ENCODE data around the gene AP3S1.

The AP3S1 gene

DNA sequence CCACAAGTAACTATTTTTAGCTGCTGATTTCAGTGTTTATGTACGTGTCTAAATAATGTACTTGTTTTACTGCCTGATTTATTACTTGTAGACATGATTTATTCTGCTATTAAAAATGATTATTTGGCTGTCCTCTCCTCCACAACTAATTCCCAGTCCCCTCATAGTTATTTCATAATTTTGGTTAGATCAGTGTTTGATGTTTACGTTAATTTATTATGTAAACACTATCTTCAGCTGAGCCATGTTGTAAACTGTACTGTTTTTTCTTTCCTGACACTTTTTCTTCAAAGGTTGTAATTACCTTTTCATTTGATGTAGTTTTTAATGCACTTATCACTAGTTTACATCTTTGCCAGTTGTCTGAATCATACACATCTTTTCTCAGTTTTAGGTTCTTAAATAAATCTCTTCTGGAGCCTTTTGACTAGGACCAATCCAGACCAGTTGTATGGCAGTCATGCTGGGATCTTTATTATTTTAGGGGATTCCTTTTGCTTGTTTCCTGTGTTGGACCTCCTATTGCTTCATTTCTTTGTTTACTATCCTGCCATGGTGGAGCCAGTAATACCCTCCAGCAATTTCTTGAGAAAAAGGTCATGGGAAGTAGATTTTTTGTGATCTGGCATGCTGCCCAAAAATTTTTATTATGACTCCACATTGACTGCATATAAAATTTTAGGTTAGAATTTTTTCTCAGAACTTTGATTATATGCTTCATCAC is 16.1 kb downstream of the AP3S1 start (continued):
- TF ChIP-seq ZFP3 (tag by site-specific recombination; IDR thresholded peaks at IDR 0.05; ENCODE audit: low read depth), result no peak
- TF ChIP-seq, protein P1, sequence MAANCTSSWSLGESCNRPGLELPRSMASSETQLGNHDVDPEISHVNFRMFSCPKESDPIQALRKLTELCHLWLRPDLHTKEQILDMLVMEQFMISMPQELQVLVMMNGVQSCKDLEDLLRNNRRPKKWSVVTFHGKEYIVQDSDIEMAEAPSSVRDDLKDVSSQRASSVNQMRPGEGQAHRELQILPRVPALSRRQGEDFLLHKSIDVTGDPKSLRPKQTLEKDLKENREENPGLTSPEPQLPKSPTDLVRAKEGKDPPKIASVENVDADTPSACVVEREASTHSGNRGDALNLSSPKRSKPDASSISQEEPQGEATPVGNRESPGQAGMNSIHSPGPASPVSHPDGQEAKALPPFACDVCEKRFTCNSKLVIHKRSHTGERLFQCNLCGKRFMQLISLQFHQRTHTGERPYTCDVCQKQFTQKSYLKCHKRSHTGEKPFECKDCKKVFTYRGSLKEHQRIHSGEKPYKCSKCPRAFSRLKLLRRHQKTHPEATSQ (tag by site-specific recombination; IDR thresholded peaks at IDR 0.05), result no peak
- peak; percentile 67 for TF ChIP-seq ZNF843 (tag by site-specific recombination; IDR thresholded peaks at IDR 0.05)
- TF ChIP-seq ZNF596 (tag by site-specific recombination; IDR thresholded peaks at IDR 0.05), result no peak
- 0 out of 2 replicates have a peak, but pooled peaks have one; percentile 50 for TF ChIP-seq ZNF2 (tag by site-specific recombination; IDR thresholded peaks at IDR 0.05)
- no peak for TF ChIP-seq RBAK (tag by site-specific recombination; IDR thresholded peaks at IDR 0.05)
- no peak for TF ChIP-seq KLF9 (tag by site-specific recombination; IDR thresholded peaks at IDR 0.05; ENCODE audit: low read depth)
- no peak for TF ChIP-seq ZNF704 (tag by site-specific recombination; IDR thresholded peaks at IDR 0.05)
- no peak for TF ChIP-seq ZBTB7A (tag by site-specific recombination; IDR thresholded peaks at IDR 0.05; ENCODE audit: low read depth)
- TF ChIP-seq MEIS1 (CRISPR knock-in tag; IDR thresholded peaks at IDR 0.05; ENCODE audit: borderline replicate concordance), result no peak
- peak; percentile 39; the same call in 1 of the 2 replicates for TF ChIP-seq OSR2 (tag by site-specific recombination; IDR thresholded peaks at IDR 0.05)
- no peak for TF ChIP-seq ZNF473 (tag by site-specific recombination; IDR thresholded peaks at IDR 0.05)
- peak; percentile 62; the same call in 1 of the 2 replicates for TF ChIP-seq ZNF366 (tag by site-specific recombination; conservative IDR thresholded peaks at IDR 0.05)
- TF ChIP-seq ZNF558 (tag by site-specific recombination; IDR thresholded peaks at IDR 0.05), result peak; percentile 9; the same call in 1 of the 2 replicates
- TF ChIP-seq ZNF621 (tag by site-specific recombination; IDR thresholded peaks at IDR 0.05), result no peak
- TF ChIP-seq, protein P2, sequence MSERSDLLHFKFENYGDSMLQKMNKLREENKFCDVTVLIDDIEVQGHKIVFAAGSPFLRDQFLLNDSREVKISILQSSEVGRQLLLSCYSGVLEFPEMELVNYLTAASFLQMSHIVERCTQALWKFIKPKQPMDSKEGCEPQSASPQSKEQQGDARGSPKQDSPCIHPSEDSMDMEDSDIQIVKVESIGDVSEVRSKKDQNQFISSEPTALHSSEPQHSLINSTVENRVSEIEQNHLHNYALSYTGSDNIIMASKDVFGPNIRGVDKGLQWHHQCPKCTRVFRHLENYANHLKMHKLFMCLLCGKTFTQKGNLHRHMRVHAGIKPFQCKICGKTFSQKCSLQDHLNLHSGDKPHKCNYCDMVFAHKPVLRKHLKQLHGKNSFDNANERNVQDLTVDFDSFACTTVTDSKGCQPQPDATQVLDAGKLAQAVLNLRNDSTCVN (tag by site-specific recombination; optimal IDR thresholded peaks at IDR 0.05), result no peak
- TF ChIP-seq ZSCAN23 (tag by site-specific recombination; IDR thresholded peaks at IDR 0.05), result no peak
- no peak for TF ChIP-seq ZNF169 (tag by site-specific recombination; IDR thresholded peaks at IDR 0.05)
- no peak for TF ChIP-seq ZSCAN16 (tag by site-specific recombination; IDR thresholded peaks at IDR 0.05)
- no peak; the same call in 1 of the 2 replicates for TF ChIP-seq TCF7L2 (IDR thresholded peaks at IDR 0.05; ENCODE audit: borderline replicate concordance, low read depth, low read length)
- TF ChIP-seq ZNF391 (tag by site-specific recombination; IDR thresholded peaks at IDR 0.05; ENCODE audit: borderline replicate concordance, low read depth), result no peak
- no peak for TF ChIP-seq ZNF202 (tag by site-specific recombination; IDR thresholded peaks at IDR 0.05; ENCODE audit: borderline replicate concordance)
- TF ChIP-seq ZNF239 (tag by site-specific recombination; IDR thresholded peaks at IDR 0.05), result no peak
- TF ChIP-seq ZBTB48 (tag by site-specific recombination; IDR thresholded peaks at IDR 0.05), result no peak
- TF ChIP-seq, protein P3, sequence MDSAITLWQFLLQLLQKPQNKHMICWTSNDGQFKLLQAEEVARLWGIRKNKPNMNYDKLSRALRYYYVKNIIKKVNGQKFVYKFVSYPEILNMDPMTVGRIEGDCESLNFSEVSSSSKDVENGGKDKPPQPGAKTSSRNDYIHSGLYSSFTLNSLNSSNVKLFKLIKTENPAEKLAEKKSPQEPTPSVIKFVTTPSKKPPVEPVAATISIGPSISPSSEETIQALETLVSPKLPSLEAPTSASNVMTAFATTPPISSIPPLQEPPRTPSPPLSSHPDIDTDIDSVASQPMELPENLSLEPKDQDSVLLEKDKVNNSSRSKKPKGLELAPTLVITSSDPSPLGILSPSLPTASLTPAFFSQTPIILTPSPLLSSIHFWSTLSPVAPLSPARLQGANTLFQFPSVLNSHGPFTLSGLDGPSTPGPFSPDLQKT (IDR thresholded peaks at IDR 0.05; ENCODE audit: borderline replicate concordance, low read depth, low read length), result no peak
- TF ChIP-seq, protein P4, sequence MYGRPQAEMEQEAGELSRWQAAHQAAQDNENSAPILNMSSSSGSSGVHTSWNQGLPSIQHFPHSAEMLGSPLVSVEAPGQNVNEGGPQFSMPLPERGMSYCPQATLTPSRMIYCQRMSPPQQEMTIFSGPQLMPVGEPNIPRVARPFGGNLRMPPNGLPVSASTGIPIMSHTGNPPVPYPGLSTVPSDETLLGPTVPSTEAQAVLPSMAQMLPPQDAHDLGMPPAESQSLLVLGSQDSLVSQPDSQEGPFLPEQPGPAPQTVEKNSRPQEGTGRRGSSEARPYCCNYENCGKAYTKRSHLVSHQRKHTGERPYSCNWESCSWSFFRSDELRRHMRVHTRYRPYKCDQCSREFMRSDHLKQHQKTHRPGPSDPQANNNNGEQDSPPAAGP (tag by site-specific recombination; IDR thresholded peaks at IDR 0.05), result no peak
- TF ChIP-seq KLF8 (tag by site-specific recombination; IDR thresholded peaks at IDR 0.05), result no peak
- TF ChIP-seq, protein P5, sequence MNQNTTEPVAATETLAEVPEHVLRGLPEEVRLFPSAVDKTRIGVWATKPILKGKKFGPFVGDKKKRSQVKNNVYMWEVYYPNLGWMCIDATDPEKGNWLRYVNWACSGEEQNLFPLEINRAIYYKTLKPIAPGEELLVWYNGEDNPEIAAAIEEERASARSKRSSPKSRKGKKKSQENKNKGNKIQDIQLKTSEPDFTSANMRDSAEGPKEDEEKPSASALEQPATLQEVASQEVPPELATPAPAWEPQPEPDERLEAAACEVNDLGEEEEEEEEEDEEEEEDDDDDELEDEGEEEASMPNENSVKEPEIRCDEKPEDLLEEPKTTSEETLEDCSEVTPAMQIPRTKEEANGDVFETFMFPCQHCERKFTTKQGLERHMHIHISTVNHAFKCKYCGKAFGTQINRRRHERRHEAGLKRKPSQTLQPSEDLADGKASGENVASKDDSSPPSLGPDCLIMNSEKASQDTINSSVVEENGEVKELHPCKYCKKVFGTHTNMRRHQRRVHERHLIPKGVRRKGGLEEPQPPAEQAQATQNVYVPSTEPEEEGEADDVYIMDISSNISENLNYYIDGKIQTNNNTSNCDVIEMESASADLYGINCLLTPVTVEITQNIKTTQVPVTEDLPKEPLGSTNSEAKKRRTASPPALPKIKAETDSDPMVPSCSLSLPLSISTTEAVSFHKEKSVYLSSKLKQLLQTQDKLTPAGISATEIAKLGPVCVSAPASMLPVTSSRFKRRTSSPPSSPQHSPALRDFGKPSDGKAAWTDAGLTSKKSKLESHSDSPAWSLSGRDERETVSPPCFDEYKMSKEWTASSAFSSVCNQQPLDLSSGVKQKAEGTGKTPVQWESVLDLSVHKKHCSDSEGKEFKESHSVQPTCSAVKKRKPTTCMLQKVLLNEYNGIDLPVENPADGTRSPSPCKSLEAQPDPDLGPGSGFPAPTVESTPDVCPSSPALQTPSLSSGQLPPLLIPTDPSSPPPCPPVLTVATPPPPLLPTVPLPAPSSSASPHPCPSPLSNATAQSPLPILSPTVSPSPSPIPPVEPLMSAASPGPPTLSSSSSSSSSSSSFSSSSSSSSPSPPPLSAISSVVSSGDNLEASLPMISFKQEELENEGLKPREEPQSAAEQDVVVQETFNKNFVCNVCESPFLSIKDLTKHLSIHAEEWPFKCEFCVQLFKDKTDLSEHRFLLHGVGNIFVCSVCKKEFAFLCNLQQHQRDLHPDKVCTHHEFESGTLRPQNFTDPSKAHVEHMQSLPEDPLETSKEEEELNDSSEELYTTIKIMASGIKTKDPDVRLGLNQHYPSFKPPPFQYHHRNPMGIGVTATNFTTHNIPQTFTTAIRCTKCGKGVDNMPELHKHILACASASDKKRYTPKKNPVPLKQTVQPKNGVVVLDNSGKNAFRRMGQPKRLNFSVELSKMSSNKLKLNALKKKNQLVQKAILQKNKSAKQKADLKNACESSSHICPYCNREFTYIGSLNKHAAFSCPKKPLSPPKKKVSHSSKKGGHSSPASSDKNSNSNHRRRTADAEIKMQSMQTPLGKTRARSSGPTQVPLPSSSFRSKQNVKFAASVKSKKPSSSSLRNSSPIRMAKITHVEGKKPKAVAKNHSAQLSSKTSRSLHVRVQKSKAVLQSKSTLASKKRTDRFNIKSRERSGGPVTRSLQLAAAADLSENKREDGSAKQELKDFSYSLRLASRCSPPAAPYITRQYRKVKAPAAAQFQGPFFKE (tag by site-specific recombination; IDR thresholded peaks at IDR 0.05; ENCODE audit: borderline replicate concordance), result no peak
- TF ChIP-seq WT1 (tag by site-specific recombination; IDR thresholded peaks at IDR 0.05), result no peak; the same call in 1 of the 2 replicates

Data from HEK293 (cell line).